Stimulated activated CD4-positive, alpha-beta T cell treated with anti-CD3 and anti-CD28 coated beads, Interleukin-4, amount 100 ng/mL, for 4 hours (primary cell): ENCODE data around the gene BCL2L12.
"Not testable (repeated sequence)": the region's sequence is repeated elsewhere in the genome, so short reads cannot be mapped to it uniquely, and the experiment has no call there.

Source experiments
- DNase-seq, 2 experiments: peaks; one replicate each; pipeline ENCODE4 v3.0.0-alpha.2; 2020

The BCL2L12 gene

GRCh38 chr19:49713236-49713845 is 47.6 kb downstream of the BCL2L12 start:
- no peak for DNase-seq

DNA sequence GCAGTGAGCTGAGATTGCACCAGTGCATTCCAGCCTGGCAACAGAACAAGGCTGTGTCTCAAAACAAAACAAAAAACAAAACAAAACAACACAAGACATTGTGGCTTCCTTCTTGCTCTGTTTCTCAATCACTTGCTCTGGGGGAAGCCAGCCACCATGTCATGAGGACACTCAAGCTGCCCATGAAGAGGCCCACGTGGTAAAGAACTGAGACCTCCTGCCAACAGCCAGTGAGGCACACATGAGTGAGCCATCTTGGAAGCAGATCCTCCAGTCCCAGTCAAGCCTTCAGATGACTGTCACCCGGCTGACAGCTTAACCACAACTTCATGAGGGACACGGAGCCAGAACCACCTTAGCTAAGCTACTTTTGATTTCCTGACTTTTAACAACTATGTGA is 50.4 kb downstream of the BCL2L12 start:
- DNase-seq: no peak

- no peak for DNase-seq
Measured at GRCh38 chr19:49718511-49718910, 52.8 kb downstream of the BCL2L12 start.

GRCh38 chr19:49718991-49719390 is 53.3 kb downstream of the BCL2L12 start:
- DNase-seq: no peak

GRCh38 chr19:49719420-49719819 is 53.7 kb downstream of the BCL2L12 start:
- not testable (repeated sequence) for DNase-seq
